Activated CD4-positive, alpha-beta T cell treated with anti-CD3 and anti-CD28 coated beads, Interleukin-2, amount 10 ng/mL, durations not matched to agents 24 days and 14 days (primary cell): ENCODE results near the gene TMEM170A. TPM values are rescaled to one million over a fixed set of nuclear protein-coding genes. Genes with fewer than 3 reads are reported as not detected.

Source experiments
- DNase-seq: peaks from one replicate; pipeline ENCODE4 v3.0.0; 2022
- H3K27ac Mint-ChIP-seq: one replicate; pipeline ENCODE4 v1.8.0; 2022; ENCODE audit warnings: mild to moderate bottlenecking, mixed read lengths
- H3K27me3 Mint-ChIP-seq: one replicate; pipeline ENCODE4 v1.8.0; 2022; ENCODE audit warnings: mixed read lengths
- H3K36me3 Mint-ChIP-seq: one replicate; pipeline ENCODE4 v1.8.0; 2022; ENCODE audit warnings: low read depth, mild to moderate bottlenecking, mixed read lengths
- H3K4me1 Mint-ChIP-seq: one replicate; pipeline ENCODE4 v1.8.0; 2021; ENCODE audit warnings: mixed read lengths
- H3K4me3 Mint-ChIP-seq: one replicate; pipeline ENCODE4 v1.8.0; 2022; ENCODE audit warnings: mild to moderate bottlenecking, moderate library complexity, mixed read lengths
- H3K9me3 Mint-ChIP-seq: one replicate; pipeline ENCODE4 v1.8.0; 2021; ENCODE audit warnings: mixed read lengths
- intact Hi-C: fragments of 100-400 bp; cut with micrococcal nuclease; formaldehyde crosslinking; loops from one replicate; pipeline ENCODE4 v1.15.1; 2023
- total RNA-seq: library from RNA; stranded (reverse); gene quantifications from 2 replicates; pipeline ENCODE4 v1.2.3, GENCODE V29; 2022

TMEM170A gene
- total RNA-seq, 1 donor from 2014 or later: 46.0 TPM

- Mint-ChIP-seq H3K27ac (peak overlapping the region; percentile 2), H3K4me1 (peaks cover 19% of the 10 kb centered on the region), H3K4me3 (peak overlapping the region; percentile 0), H3K36me3 (peaks cover 3% of the 10 kb centered on the region), H3K27me3 (no peaks in the 10 kb centered on the region), H3K9me3 (no peaks in the 10 kb centered on the region)
- intact Hi-C loops: loop anchor here (5.0 kb wide), 1 partner anchor 41 kb away; the partner anchor contains the start of gene TMEM170A
- DNase-seq: no peak
These were observed 42.7 kb downstream of the TMEM170A start for GRCh38 chr16:75421820-75422126.

- intact Hi-C loops: loop anchor here (5.0 kb wide), 1 partner anchor 41 kb away; the partner anchor contains the start of gene TMEM170A
- Mint-ChIP-seq H3K4me1 (peaks cover 15% of the 10 kb centered on the region), H3K4me3 (peak overlapping the region; percentile 67)
These were observed 43.3 kb downstream of the TMEM170A start for GRCh38 chr16:75420987-75421819.

GRCh38 chr16:75416904-75417565, 47.5 kb downstream of the TMEM170A start:
- H3K9me3 Mint-ChIP-seq: no peaks in the 10 kb centered on the region
- no peak overlapping the region for H3K27ac Mint-ChIP-seq
- DNase-seq: no peak
- H3K4me3 Mint-ChIP-seq: no peak overlapping the region
- H3K27me3 Mint-ChIP-seq: no peaks in the 10 kb centered on the region
- intact Hi-C loops: no loop called here
- H3K4me1 Mint-ChIP-seq: peaks cover 29% of the 10 kb centered on the region
- peaks cover 10% of the 10 kb centered on the region for H3K36me3 Mint-ChIP-seq

More at GRCh38 chr16:75420987-75421819, 43.3 kb downstream of the TMEM170A start:
- no peaks in the 10 kb centered on the region for H3K36me3 Mint-ChIP-seq
- no peaks in the 10 kb centered on the region for H3K27me3 Mint-ChIP-seq
- no peaks in the 10 kb centered on the region for H3K9me3 Mint-ChIP-seq
- DNase-seq: peak; percentile 76
- H3K27ac Mint-ChIP-seq: peak overlapping the region; percentile 2

GRCh38 chr16:75415169-75415905, 49.2 kb downstream of the TMEM170A start:
- Mint-ChIP-seq H3K36me3 (peaks cover 18% of the 10 kb centered on the region), H3K4me3 (no peak overlapping the region), H3K27me3 (no peaks in the 10 kb centered on the region), H3K9me3 (no peaks in the 10 kb centered on the region), H3K27ac (peak overlapping the region; percentile 48), H3K4me1 (peaks cover 17% of the 10 kb centered on the region)
- intact Hi-C loops: no loop called here
- DNase-seq: no peak

GRCh38 chr16:75413951-75414350, 50.5 kb downstream of the TMEM170A start:
- Mint-ChIP-seq H3K4me3 (no peak overlapping the region), H3K9me3 (no peaks in the 10 kb centered on the region), H3K27ac (no peak overlapping the region), H3K36me3 (peaks cover 21% of the 10 kb centered on the region), H3K4me1 (peaks cover 13% of the 10 kb centered on the region), H3K27me3 (no peaks in the 10 kb centered on the region)
- DNase-seq: no peak
- intact Hi-C loops: no loop called here

GRCh38 chr16:75406943-75407342, 57.5 kb downstream of the TMEM170A start:
- Mint-ChIP-seq H3K4me1 (peaks cover 5% of the 10 kb centered on the region), H3K36me3 (peaks cover 19% of the 10 kb centered on the region), H3K27ac (no peak overlapping the region), H3K9me3 (no peaks in the 10 kb centered on the region), H3K27me3 (no peaks in the 10 kb centered on the region), H3K4me3 (no peak overlapping the region)
- intact Hi-C loops: no loop called here
- DNase-seq: no peak

GRCh38 chr16:75402821-75403475, 61.5 kb downstream of the TMEM170A start:
- intact Hi-C loops: loop anchor here (1.0 to 2.0 kb wide), 5 partner anchors 24 to 204 kb away; partner anchors contain the start of genes CFDP1 and TMEM170A
- Mint-ChIP-seq H3K9me3 (no peaks in the 10 kb centered on the region), H3K36me3 (peaks cover 13% of the 10 kb centered on the region), H3K27ac (no peak overlapping the region), H3K4me3 (no peak overlapping the region), H3K4me1 (peaks cover 12% of the 10 kb centered on the region), H3K27me3 (no peaks in the 10 kb centered on the region)
- no peak for DNase-seq

GRCh38 chr16:75402159-75402820, 62.2 kb downstream of the TMEM170A start:
- no peaks in the 10 kb centered on the region for H3K27me3 Mint-ChIP-seq
- H3K27ac Mint-ChIP-seq: peak overlapping the region; percentile 78
- peaks cover 15% of the 10 kb centered on the region for H3K36me3 Mint-ChIP-seq
- intact Hi-C loops: loop anchor here (1.0 to 2.0 kb wide), 3 partner anchors 23 to 63 kb away; partner anchors contain the start of genes CFDP1 and TMEM170A
- no peak for DNase-seq
- H3K4me3 Mint-ChIP-seq: peak overlapping the region; percentile 7
- H3K4me1 Mint-ChIP-seq: peaks cover 14% of the 10 kb centered on the region
- H3K9me3 Mint-ChIP-seq: no peaks in the 10 kb centered on the region

- Mint-ChIP-seq H3K36me3 (peaks cover 12% of the 10 kb centered on the region), H3K27ac (peak overlapping the region; percentile 78)
These were observed 62.8 kb downstream of the TMEM170A start for GRCh38 chr16:75401691-75402090.

GRCh38 chr16:75398333-75398732, 66.2 kb downstream of the TMEM170A start:
- Mint-ChIP-seq H3K36me3 (peaks cover 19% of the 10 kb centered on the region), H3K27me3 (no peaks in the 10 kb centered on the region), H3K27ac (no peak overlapping the region), H3K9me3 (no peaks in the 10 kb centered on the region), H3K4me3 (no peak overlapping the region), H3K4me1 (peaks cover 14% of the 10 kb centered on the region)
- DNase-seq: no peak
- intact Hi-C loops: no loop called here

More at GRCh38 chr16:75401691-75402090, 62.8 kb downstream of the TMEM170A start:
- no peaks in the 10 kb centered on the region for H3K9me3 Mint-ChIP-seq
- peaks cover 14% of the 10 kb centered on the region for H3K4me1 Mint-ChIP-seq
- no peak for DNase-seq
- no peaks in the 10 kb centered on the region for H3K27me3 Mint-ChIP-seq
- intact Hi-C loops: loop anchor here (1.0 to 2.0 kb wide), 3 partner anchors 22 to 63 kb away; partner anchors contain the start of genes CFDP1 and TMEM170A
- no peak overlapping the region for H3K4me3 Mint-ChIP-seq

GRCh38 chr16:75394941-75395340, 69.5 kb downstream of the TMEM170A start:
- Mint-ChIP-seq H3K36me3 (peaks cover 37% of the 10 kb centered on the region), H3K9me3 (no peaks in the 10 kb centered on the region), H3K4me3 (no peak overlapping the region), H3K4me1 (peaks cover 2% of the 10 kb centered on the region), H3K27ac (no peak overlapping the region), H3K27me3 (no peaks in the 10 kb centered on the region)
- no peak for DNase-seq
- intact Hi-C loops: no loop called here
